Measurements from ENCODE around the gene STK36.

GRCh38 chr2:218659988-218660358 is 11.9 kb upstream of the STK36 start:
- TF ChIP-seq EZH2 (IDR thresholded peaks at IDR 0.05) (no peak), POLR2AphosphoS5 (IDR thresholded peaks at IDR 0.05; ENCODE audit: borderline replicate concordance, low read depth, low read length) (no peak), FOXP2 (optimal IDR thresholded peaks at IDR 0.05; ENCODE audit: control extremely low read depth, extremely low read length, insufficient read depth) (no peak)
